ENCODE data around the gene HIVEP1. TPM values are rescaled to one million over a fixed set of nuclear protein-coding genes. Genes with fewer than 3 reads are reported as not detected.

The HIVEP1 gene
- total RNA-seq, 2 donors from 2014 or later = 70.1 to 77.0 TPM

DNA sequence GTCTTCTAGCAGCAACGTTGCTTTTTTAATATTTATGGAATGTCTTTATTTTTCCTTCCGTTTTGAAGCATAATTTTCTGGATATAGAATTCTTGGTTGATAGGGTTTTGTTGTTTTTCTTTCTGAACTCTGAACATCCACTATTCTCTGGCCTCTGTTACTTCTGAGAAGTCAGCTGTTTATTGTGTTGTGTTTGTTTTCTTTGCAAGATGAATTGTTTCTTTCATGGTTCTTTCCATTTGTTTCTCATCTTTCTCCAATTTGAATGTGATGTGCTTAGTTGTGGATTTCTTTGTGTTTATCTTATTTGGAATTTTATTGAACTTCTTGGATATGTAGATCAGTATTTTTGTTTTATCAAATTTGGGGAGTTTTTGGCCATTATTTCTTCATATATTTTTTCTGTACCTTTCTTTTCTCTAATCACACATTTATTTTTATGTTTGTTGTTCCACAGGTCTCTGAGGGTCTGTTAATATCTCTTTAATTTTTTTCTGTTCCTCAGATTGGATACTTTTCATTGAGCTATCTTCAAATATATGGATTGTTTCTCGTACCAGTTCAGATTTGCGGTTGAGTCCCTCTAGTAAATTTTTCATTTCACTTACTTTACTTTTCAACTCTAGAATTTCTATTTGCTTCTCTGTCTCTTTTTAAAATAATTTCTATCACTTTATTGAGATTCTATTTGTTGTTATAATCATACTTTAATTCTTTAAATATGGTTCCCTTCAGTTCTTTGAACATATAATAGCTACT lies 18.0 kb downstream of the HIVEP1 start:
- Mint-ChIP-seq H3K27me3 (ENCODE audit: low read depth) (no peaks in the 10 kb centered on the region), H3K4me3 (peak overlapping the region in 1 of 2 donors; percentile 27), H3K27ac (peak overlapping the region; percentile 65), H3K4me1 (ENCODE audit: low read depth) (peaks cover 75% of the 10 kb centered on the region), H3K9me3 (peaks cover 2 to 6% of the 10 kb centered on the region in 2 donors), H3K36me3 (ENCODE audit: insufficient read depth in 2 of 2) (peaks cover 27 to 48% of the 10 kb centered on the region in 2 donors)
- no peak for DNase-seq
- no peak for ATAC-seq (replicated peaks in 1 of 2)

DNA sequence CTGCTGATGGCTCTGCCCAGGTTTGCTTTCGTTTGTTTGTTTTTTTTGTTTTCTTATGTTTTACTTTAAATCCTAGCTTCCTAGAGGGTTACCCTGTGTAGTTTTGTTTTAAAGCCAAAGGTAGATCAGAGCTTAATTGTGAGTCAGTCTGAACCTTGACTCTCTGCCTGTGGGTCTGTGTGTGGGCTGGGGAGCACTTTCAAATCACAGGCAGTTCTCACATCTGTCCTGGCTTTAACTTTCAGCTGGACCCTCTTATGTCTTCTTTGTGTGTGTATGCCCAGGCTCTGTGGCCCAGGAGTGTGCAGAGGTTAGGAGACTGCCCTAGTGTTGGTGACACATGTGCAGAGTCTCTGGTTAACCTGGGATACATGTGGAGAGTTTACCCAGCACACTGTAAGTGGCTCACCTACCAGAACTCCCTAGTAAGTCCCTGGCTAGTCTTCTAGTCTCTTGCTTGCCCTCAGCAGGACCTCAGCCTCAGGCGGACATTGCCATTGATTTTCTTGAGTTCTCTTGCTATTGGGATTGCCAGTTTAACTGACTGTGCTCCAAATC lies 19.0 kb downstream of the HIVEP1 start:
- peaks cover 75% of the 10 kb centered on the region for H3K4me1 Mint-ChIP-seq (ENCODE audit: low read depth)

DNA sequence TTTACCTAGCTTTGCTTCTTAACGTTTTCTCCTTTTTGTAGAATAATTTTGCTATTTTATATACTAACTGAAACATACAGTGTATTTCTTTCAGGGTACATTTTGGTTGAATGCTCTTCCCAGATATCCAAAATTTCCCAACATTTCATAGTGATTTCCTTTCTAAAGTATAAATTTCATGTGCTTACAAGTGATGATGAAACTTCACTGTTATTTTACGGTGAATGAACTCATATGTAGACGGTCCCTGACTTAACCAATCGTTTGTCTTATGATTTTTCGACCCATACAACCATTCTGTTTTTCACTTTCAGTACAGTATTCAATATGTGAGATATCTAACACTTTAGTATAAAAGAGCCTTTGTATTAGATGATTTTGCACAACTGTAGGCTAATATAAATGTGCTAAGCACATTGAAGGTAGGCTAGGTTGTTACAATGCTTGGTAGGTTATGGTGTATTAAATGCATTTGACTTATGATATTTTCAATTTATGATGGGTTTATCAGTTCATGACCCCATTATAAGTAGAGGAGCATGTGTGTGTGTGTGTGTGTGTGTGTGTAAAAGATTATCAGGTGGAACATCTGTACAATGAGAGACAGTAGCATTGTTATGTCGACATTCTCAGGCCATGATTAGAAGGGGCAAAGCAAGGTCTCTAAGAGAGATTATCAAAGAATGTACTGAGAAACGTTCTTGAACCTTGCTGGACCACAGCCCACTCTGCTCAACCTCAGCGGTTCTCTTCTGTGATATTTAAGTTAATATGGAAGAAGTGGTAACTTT lies 20.9 kb downstream of the HIVEP1 start:
- peaks cover 81% of the 10 kb centered on the region for H3K4me1 Mint-ChIP-seq (ENCODE audit: low read depth)

More for the DNA sequence above, 19.0 kb downstream of the HIVEP1 start:
- H3K27ac Mint-ChIP-seq = peak overlapping the region; percentile 67
- ATAC-seq (replicated peaks in 1 of 2) = peak; percentile 86 to 91
- no peaks in the 10 kb centered on the region for H3K27me3 Mint-ChIP-seq (ENCODE audit: low read depth)
- no peak for DNase-seq
- H3K36me3 Mint-ChIP-seq (ENCODE audit: insufficient read depth in 2 of 2) = peaks cover 26 to 41% of the 10 kb centered on the region in 2 donors
- H3K4me3 Mint-ChIP-seq = peak overlapping the region; percentile 59 to 83
- H3K9me3 Mint-ChIP-seq = peaks cover 2 to 6% of the 10 kb centered on the region in 2 donors

DNA sequence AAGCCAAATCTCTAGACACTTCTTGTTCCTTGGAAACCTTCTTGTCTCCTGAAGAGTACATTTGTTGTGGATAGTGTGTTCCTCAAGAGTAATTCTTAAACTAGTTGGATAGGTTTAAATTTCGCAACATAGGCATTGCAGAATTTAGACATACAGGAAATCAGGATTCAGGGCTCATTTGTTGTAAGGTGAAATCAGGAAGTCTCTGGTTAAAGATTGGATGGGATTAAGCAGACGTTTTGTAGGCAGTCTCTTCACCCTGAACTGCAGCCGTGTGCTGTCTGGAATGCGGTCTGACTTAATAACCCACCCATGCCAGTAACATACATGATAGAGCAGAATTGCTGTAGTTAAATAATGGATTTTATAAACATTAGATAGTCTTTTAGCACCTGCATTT lies 21.7 kb downstream of the HIVEP1 start:
- Mint-ChIP-seq H3K4me3 (no peak overlapping the region), H3K27ac (no peak overlapping the region), H3K36me3 (ENCODE audit: insufficient read depth in 2 of 2) (peaks cover 16 to 36% of the 10 kb centered on the region in 2 donors), H3K9me3 (peaks cover 2 to 4% of the 10 kb centered on the region in 2 donors), H3K4me1 (ENCODE audit: low read depth) (peaks cover 89% of the 10 kb centered on the region), H3K27me3 (ENCODE audit: low read depth) (no peaks in the 10 kb centered on the region)
- DNase-seq (no peak), ATAC-seq (replicated peaks in 1 of 2) (no peak)

More for the DNA sequence above, 20.9 kb downstream of the HIVEP1 start:
- ATAC-seq (replicated peaks in 1 of 2) = no peak
- DNase-seq = no peak
- Mint-ChIP-seq H3K36me3 (ENCODE audit: insufficient read depth in 2 of 2) (peaks cover 17 to 40% of the 10 kb centered on the region in 2 donors), H3K9me3 (peaks cover 2 to 6% of the 10 kb centered on the region in 2 donors), H3K27me3 (ENCODE audit: low read depth) (no peaks in the 10 kb centered on the region), H3K4me3 (peak overlapping the region in 1 of 2 donors; percentile 44), H3K27ac (peak overlapping the region; percentile 91)

DNA sequence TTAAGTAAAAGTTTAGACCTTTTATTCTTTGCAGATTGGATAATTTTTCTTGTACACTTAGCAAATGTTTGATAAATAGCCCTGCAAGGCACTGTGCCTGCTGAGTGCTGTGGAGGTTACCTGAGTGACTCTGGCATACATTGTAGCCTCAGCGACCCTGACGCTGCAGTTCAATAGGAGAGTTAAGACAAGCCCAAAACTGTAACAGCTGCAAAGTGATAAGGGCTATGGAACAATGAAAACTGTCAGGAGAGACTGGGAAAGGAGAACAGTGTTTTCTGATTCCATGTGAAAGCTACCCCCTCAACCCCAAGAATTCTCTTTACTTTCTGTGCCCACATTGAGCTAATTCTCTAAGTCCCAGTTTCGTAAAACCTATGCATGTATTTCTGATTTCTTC lies 22.2 kb downstream of the HIVEP1 start:
- Mint-ChIP-seq H3K4me1 (ENCODE audit: low read depth) (peaks cover 92% of the 10 kb centered on the region), H3K27me3 (ENCODE audit: low read depth) (no peaks in the 10 kb centered on the region), H3K36me3 (ENCODE audit: insufficient read depth in 2 of 2) (peaks cover 14 to 34% of the 10 kb centered on the region in 2 donors), H3K27ac (no peak overlapping the region), H3K4me3 (no peak overlapping the region), H3K9me3 (peaks cover 1 to 3% of the 10 kb centered on the region in 2 donors)
- ATAC-seq (replicated peaks in 1 of 2) = no peak
- no peak for DNase-seq

DNA sequence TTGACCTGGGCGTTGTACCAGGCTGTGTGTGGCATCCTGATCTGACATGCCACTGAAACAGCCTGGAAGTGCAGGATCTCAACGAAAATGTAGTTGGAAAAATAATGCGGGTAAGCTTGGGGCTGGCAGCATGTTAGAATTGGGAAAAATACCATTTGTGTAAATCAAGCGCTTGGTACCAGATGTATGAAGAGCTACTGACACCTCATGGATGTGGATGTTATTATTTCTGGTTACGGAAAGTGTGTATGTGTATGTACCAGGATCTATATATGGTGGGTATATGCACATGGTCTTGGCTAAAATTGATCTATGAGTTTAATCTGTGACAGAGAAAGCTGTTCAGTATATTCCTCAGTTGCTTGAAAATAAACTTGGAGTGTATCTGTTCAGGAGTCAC lies 22.7 kb downstream of the HIVEP1 start:
- Mint-ChIP-seq H3K4me1 (ENCODE audit: low read depth) (peaks cover 92% of the 10 kb centered on the region), H3K27ac (no peak overlapping the region), H3K4me3 (no peak overlapping the region), H3K9me3 (peaks cover 0 to 2% of the 10 kb centered on the region in 2 donors), H3K36me3 (ENCODE audit: insufficient read depth in 2 of 2) (peaks cover 11 to 29% of the 10 kb centered on the region in 2 donors), H3K27me3 (ENCODE audit: low read depth) (no peaks in the 10 kb centered on the region)
- ATAC-seq (replicated peaks in 1 of 2) = no peak
- DNase-seq = no peak

DNA sequence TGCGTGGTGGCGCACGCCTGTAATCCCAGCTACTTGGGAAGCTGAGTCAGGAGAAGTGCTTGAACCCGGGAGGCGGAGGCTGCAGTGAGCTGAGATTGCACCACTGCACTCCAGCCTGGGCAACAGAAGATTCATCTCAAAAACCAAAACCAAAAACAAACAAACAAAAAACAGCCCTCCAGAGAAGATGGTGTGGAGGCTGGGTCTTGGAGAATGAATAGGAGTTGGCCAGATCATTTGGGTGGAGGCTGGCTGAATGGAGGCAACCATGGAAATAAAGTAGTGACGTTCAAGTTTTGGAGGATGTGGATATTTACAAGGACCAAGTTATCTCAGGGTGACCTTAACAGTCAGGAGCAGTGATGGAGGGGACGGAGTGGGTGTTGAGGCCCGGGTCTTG lies 24.7 kb downstream of the HIVEP1 start:
- DNase-seq = no peak

DNA sequence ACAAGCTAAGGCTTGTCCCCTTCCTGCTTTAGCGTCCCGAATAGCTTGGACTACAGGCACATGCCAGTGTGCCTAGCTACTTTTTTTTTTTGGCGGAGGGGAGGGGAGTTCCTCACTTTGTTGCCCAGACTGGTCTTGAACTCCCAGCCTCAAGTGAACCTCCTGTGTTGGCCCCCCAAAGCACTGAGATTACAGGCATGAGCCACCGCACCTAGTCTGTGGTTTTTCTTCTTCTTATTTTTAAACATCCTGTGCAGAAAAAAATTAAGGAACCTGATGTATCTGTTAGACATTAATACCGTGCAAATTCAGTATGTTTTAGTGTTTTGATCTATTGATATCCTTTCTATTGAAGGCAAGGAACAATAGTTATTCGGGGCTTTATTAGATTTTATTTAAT lies 25.7 kb downstream of the HIVEP1 start:
- H3K36me3 Mint-ChIP-seq (ENCODE audit: insufficient read depth in 2 of 2) = peaks cover 2 to 17% of the 10 kb centered on the region in 2 donors
- ATAC-seq (replicated peaks in 1 of 2) (no peak), DNase-seq (no peak)
- peak overlapping the region; percentile 20 for H3K4me3 Mint-ChIP-seq
- H3K27ac Mint-ChIP-seq = no peak overlapping the region
- peaks cover 0 to 2% of the 10 kb centered on the region in 2 donors for H3K9me3 Mint-ChIP-seq
- H3K4me1 Mint-ChIP-seq (ENCODE audit: low read depth) = peaks cover 80% of the 10 kb centered on the region
- H3K27me3 Mint-ChIP-seq (ENCODE audit: low read depth) = no peaks in the 10 kb centered on the region

More for the DNA sequence above, 24.7 kb downstream of the HIVEP1 start:
- H3K36me3 Mint-ChIP-seq (ENCODE audit: insufficient read depth in 2 of 2) = peaks cover 2 to 19% of the 10 kb centered on the region in 2 donors
- peak overlapping the region in 1 of 2 donors; percentile 15 for H3K4me3 Mint-ChIP-seq
- H3K27ac Mint-ChIP-seq = no peak overlapping the region
- H3K9me3 Mint-ChIP-seq = peaks cover 0 to 2% of the 10 kb centered on the region in 2 donors
- no peak for ATAC-seq (replicated peaks in 1 of 2)
- no peaks in the 10 kb centered on the region for H3K27me3 Mint-ChIP-seq (ENCODE audit: low read depth)
- peaks cover 82% of the 10 kb centered on the region for H3K4me1 Mint-ChIP-seq (ENCODE audit: low read depth)

DNA sequence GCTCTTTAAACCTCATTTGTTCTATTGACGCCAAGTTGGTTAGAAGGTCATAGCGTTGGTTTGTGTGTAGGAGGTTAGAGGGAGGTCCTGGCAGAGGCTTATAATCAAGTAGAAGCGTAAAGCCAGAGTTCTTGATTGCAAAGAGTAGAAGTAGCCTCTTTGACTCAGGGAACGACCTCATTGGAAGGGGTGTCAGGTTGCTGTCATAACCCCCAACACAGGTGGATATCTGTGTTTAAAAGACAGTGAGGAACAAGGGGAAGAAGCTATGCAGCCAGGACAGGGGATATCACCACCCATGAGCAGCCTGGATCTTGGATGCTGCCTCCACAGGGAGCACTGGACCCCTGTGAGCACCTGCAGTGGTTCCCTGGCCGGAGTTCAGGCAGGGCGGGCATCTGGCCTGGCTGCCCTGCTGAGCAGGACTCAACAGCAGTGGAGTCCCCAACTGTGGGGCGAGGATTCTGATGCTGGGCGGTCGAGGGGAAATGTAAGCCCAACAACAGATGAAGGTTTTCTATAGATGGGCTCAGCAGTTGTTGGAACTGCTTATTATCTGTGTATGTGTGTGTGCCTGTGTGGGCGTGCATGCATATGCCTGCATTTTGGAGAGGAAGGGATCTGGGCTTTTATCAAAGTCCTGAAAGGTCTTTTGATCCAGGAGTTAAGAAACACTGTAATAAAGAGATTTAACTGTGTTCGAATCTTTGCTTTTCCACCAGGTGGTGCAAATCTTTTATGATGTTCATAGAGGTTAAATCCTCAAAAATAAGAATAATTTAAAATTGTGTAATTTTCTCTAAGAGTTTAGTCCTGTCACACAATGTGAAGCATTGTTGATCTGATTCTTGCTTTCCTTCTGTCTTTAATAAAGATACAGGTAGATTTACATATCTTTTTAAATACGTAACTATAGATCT lies 27.7 kb downstream of the HIVEP1 start:
- peaks cover 4 to 17% of the 10 kb centered on the region in 2 donors for H3K36me3 Mint-ChIP-seq (ENCODE audit: insufficient read depth in 2 of 2)

DNA sequence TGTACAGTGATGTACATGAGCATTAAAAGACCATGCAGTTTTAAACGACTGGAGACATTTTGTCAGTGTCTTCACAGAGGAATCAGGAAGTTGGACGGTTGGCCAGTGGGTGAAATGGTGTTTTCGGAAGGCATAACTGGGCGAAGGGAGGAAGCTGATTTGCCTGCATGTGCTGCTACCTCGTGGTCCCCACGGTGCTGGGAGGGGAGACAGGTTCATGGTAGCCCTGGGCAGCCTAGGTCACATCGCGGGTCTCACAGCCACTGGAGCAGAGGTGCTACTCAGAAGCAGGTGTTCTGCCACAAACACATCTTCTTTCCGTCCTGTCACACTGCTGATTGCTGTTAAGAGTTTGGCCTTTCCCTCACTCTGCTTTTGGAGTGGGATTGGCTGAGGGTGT lies 35.2 kb downstream of the HIVEP1 start:
- Mint-ChIP-seq H3K27ac (no peak overlapping the region), H3K27me3 (ENCODE audit: low read depth) (no peaks in the 10 kb centered on the region), H3K9me3 (no peaks in the 10 kb centered on the region), H3K36me3 (ENCODE audit: insufficient read depth in 2 of 2) (peaks cover 11 to 15% of the 10 kb centered on the region in 2 donors), H3K4me1 (ENCODE audit: low read depth) (peaks cover 94% of the 10 kb centered on the region), H3K4me3 (peak overlapping the region in 1 of 2 donors; percentile 93)
- no peak for ATAC-seq (replicated peaks in 1 of 2)
- DNase-seq = no peak

More for the DNA sequence above, 27.7 kb downstream of the HIVEP1 start:
- Mint-ChIP-seq H3K9me3 (peaks cover 0 to 2% of the 10 kb centered on the region in 2 donors), H3K4me1 (ENCODE audit: low read depth) (peaks cover 82% of the 10 kb centered on the region), H3K4me3 (no peak overlapping the region), H3K27ac (peak overlapping the region; percentile 77), H3K27me3 (ENCODE audit: low read depth) (no peaks in the 10 kb centered on the region)
- ATAC-seq (replicated peaks in 1 of 2) (peak in 1 of 2 donors; percentile 17), DNase-seq (no peak)

DNA sequence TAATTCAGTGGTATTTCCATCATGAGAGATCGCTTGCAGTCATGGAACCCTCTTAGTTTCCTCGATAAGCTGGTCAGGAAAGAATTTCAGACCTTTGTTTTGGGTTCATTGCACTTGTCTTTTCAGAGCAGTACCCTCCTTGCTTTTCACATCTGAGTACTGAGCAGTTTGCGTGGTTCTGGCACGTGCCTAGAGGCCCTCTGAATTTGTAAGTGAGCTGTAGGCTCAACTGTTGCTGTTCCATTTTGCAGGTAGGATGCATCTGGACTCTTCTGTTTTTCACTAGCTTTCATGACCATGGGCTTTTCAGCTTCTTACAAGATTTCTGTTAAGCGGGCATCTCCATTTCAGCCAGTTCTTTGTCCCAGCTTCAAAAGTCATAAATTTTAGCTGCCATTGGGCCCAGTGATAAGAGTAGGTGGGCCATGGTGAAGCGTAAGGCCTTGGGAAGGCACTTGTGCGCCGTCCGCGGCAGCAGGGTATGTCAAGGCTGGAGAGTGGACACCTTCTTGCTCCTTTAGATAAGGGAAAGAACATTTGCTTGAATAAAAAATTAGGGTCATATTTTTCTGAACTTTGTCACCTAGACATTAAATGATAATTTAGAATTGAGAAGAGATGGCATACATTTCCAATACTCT lies 35.8 kb downstream of the HIVEP1 start:
- ATAC-seq (replicated peaks in 1 of 2) (no peak), DNase-seq (no peak)
- Mint-ChIP-seq H3K36me3 (ENCODE audit: insufficient read depth in 2 of 2) (peaks cover 11 to 15% of the 10 kb centered on the region in 2 donors), H3K4me3 (peak overlapping the region; percentile 74 to 93), H3K4me1 (ENCODE audit: low read depth) (peaks cover 96% of the 10 kb centered on the region), H3K9me3 (no peaks in the 10 kb centered on the region), H3K27ac (peak overlapping the region; percentile 97), H3K27me3 (ENCODE audit: low read depth) (no peaks in the 10 kb centered on the region)

DNA sequence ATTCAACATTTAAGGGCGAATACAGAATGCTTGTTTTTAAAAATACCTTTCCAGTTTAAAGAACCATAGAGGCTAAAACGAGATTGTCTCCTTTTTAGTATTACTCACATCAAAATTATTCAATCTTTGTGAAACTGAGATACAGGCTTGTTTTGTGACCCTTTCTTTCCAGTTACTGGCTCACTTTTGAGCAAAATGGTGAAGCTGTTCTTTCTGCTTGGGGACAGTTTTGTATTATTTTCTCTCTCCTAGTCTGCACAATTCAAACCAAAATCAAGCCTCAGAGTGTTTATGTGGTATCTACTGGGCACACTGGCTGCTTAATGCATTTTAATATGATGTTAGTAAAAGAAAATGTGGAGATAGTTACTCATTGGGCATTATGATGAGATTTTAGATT lies 36.5 kb downstream of the HIVEP1 start:
- Mint-ChIP-seq H3K9me3 (no peaks in the 10 kb centered on the region), H3K27me3 (ENCODE audit: low read depth) (no peaks in the 10 kb centered on the region), H3K4me1 (ENCODE audit: low read depth) (peaks cover 96% of the 10 kb centered on the region), H3K36me3 (ENCODE audit: insufficient read depth in 2 of 2) (peaks cover 11 to 15% of the 10 kb centered on the region in 2 donors), H3K27ac (peak overlapping the region; percentile 97), H3K4me3 (peak overlapping the region; percentile 74 to 93)
- DNase-seq (no peak), ATAC-seq (replicated peaks in 1 of 2) (peak; percentile 14 to 42)

Data from activated T-cell treated with anti-CD3 and anti-CD28 coated beads, Interleukin-2, amount 50 U/mL, for 72 hours (primary cell).